Tibial nerve (tissue), 4 donors: ENCODE data around the gene RHOT1. TPM values are rescaled to one million over a fixed set of nuclear protein-coding genes. Genes with fewer than 3 reads are reported as not detected.
A peak's percentile ranks its signal among the peaks of the same experiment; 100 is the strongest.

Source experiments
- DNase-seq, 2 donors: peaks; one replicate each; pipeline ENCODE4 v3.0.0-alpha.2; 2019; ENCODE audit warnings: low spot score in 2 of 2
- H3K27ac ChIP-seq, 4 donors: fragments of 200-600 bp; sonication (generic) in 3 of 4; one replicate each; pipeline ENCODE4 v1.5.1; 2017 to 2019; ENCODE audit warnings: mild to moderate bottlenecking in 1 of 4
- H3K27me3 ChIP-seq, 2 donors: fragments of 200-600 bp; sonication (generic) in 1 of 2; one replicate each; pipeline versions ENCODE4 v1.5.1 to v1.6.0; 2017 to 2019
- H3K36me3 ChIP-seq, 3 donors: fragments of 200-600 bp; sonication (generic); one replicate each; pipeline ENCODE4 v1.5.1; 2018 to 2019
- H3K4me1 ChIP-seq, 4 donors: fragments of 200-600 bp; sonication (generic) in 3 of 4; one replicate each; pipeline ENCODE4 v1.5.1; 2017 to 2019
- H3K4me3 ChIP-seq, 4 donors: fragments of 200-600 bp; sonication (generic) in 3 of 4; one replicate each; pipeline ENCODE4 v1.5.1; 2017 to 2019; ENCODE audit warnings: mild to moderate bottlenecking in 1 of 4, moderate library complexity in 1 of 4
- H3K9me3 ChIP-seq, 4 donors: fragments of 200-600 bp; sonication (generic) in 3 of 4; one replicate each; pipeline ENCODE4 v1.5.1; 2017 to 2019
- CTCF ChIP-seq, 5 experiments: fragments of 200-600 bp in 3 of 5; fragments of 450-650 bp in 2 of 5; sonication (generic) in 3 of 5; IDR thresholded peaks; one replicate each; pipeline ENCODE4 v1.5.1; 2016 to 2019; ENCODE audit warnings: antibody characterized with exemption in 5 of 5, mild to moderate bottlenecking in 3 of 5, moderate library complexity in 2 of 5
- EP300 ChIP-seq, 2 donors: sonication (generic); formaldehyde crosslinking; IDR thresholded peaks; one replicate each; pipeline ENCODE4 v1.6.1; 2017; ENCODE audit warnings: antibody characterized with exemption in 2 of 2, mild to moderate bottlenecking in 1 of 2
- POLR2A ChIP-seq, 2 donors: fragments of 450-650 bp; IDR thresholded peaks; one replicate each; pipeline ENCODE4 v1.6.1; 2017; ENCODE audit warnings: antibody characterized with exemption in 2 of 2, mild to moderate bottlenecking in 2 of 2, moderate library complexity in 2 of 2
- WGBS, 2 donors: methylation state at CpG; one replicate each; pipeline ENCODE4 v1.1.5; 2018; 5-methylcytosine and 5-hydroxymethylcytosine counted together
- total RNA-seq, 4 donors: library from RNA; depleted of rRNA; stranded (reverse); fragments of >200 nt; gene quantifications; one replicate each; pipeline ENCODE4 v1.1.0, GENCODE V29; 2016

RHOT1 gene
- total RNA-seq, 4 donors from 2014 or later, result 40.2 to 78.0 (median 54.8) TPM

- H3K4me1 ChIP-seq, result peaks cover 0 to 10% (median 0%) of the 10 kb centered on the region in 4 donors
- H3K27me3 ChIP-seq, result no peaks in the 10 kb centered on the region
- no peak overlapping the region for H3K27ac ChIP-seq
- TF ChIP-seq POLR2A (IDR thresholded peaks at IDR 0.05) (no peak), EP300 (IDR thresholded peaks at IDR 0.05) (no peak), CTCF (IDR thresholded peaks at IDR 0.05) (peak; percentile 80 to 92 (median 85))
- H3K9me3 ChIP-seq, result no peaks in the 10 kb centered on the region
- no peaks in the 10 kb centered on the region for H3K36me3 ChIP-seq
- peak; percentile 70 to 92 for DNase-seq
- WGBS, 2 donors, result 57 to 59% methylated on average over 12 of the region's 12 CpGs
- H3K4me3 ChIP-seq, result no peak overlapping the region
These were observed 110.9 kb downstream of the RHOT1 start for GRCh38 chr17:32253117-32253611.

- TF ChIP-seq CTCF (IDR thresholded peaks at IDR 0.05), result no peak
- TF ChIP-seq POLR2A (IDR thresholded peaks at IDR 0.05), result no peak
- no peak for TF ChIP-seq EP300 (IDR thresholded peaks at IDR 0.05)
- no peaks in the 10 kb centered on the region for H3K36me3 ChIP-seq
- H3K27me3 ChIP-seq, result no peaks in the 10 kb centered on the region
- no peak overlapping the region for H3K4me3 ChIP-seq
- WGBS, 2 donors, result 22 to 28% methylated on average over 9 of the region's 9 CpGs
- H3K4me1 ChIP-seq, result peaks cover 0 to 10% (median 0%) of the 10 kb centered on the region in 4 donors
- no peak overlapping the region for H3K27ac ChIP-seq
- DNase-seq, result no peak
- H3K9me3 ChIP-seq, result no peaks in the 10 kb centered on the region
These were observed 113.9 kb downstream of the RHOT1 start for GRCh38 chr17:32256012-32256700.

GRCh38 chr17:32256701-32257019, 114.4 kb downstream of the RHOT1 start:
- Histone ChIP-seq H3K36me3 (no peaks in the 10 kb centered on the region), H3K9me3 (no peaks in the 10 kb centered on the region), H3K27ac (no peak overlapping the region), H3K4me3 (no peak overlapping the region), H3K4me1 (peaks cover 0 to 14% (median 0%) of the 10 kb centered on the region in 4 donors), H3K27me3 (no peaks in the 10 kb centered on the region)
- DNase-seq, result no peak
- TF ChIP-seq EP300 (IDR thresholded peaks at IDR 0.05), result no peak
- no peak for TF ChIP-seq POLR2A (IDR thresholded peaks at IDR 0.05)
- TF ChIP-seq CTCF (IDR thresholded peaks at IDR 0.05), result no peak
- WGBS, 2 donors, result 64 to 79% methylated on average over 5 to 9 of the region's 9 CpGs

GRCh38 chr17:32258383-32259140, 116.3 kb downstream of the RHOT1 start:
- H3K27ac ChIP-seq, result no peak overlapping the region
- no peak overlapping the region for H3K4me3 ChIP-seq
- no peaks in the 10 kb centered on the region for H3K9me3 ChIP-seq
- H3K4me1 ChIP-seq, result peaks cover 0 to 14% (median 0%) of the 10 kb centered on the region in 4 donors
- no peak for DNase-seq
- WGBS, 2 donors, result 79 to 80% methylated on average over 18 of the region's 18 CpGs
- TF ChIP-seq CTCF (IDR thresholded peaks at IDR 0.05), result no peak
- TF ChIP-seq EP300 (IDR thresholded peaks at IDR 0.05), result no peak
- no peak for TF ChIP-seq POLR2A (IDR thresholded peaks at IDR 0.05)
- no peaks in the 10 kb centered on the region for H3K27me3 ChIP-seq
- H3K36me3 ChIP-seq, result no peaks in the 10 kb centered on the region

- peaks cover 0 to 15% (median 0%) of the 10 kb centered on the region in 4 donors for H3K4me1 ChIP-seq
- no peak for DNase-seq
- no peaks in the 10 kb centered on the region for H3K36me3 ChIP-seq
- no peaks in the 10 kb centered on the region for H3K27me3 ChIP-seq
- H3K4me3 ChIP-seq, result no peak overlapping the region
- no peak for TF ChIP-seq CTCF (IDR thresholded peaks at IDR 0.05)
- no peak for TF ChIP-seq POLR2A (IDR thresholded peaks at IDR 0.05)
- no peak for TF ChIP-seq EP300 (IDR thresholded peaks at IDR 0.05)
- no peaks in the 10 kb centered on the region for H3K9me3 ChIP-seq
- WGBS, 2 donors, result 47 to 49% methylated on average over 4 of the region's 4 CpGs
- H3K27ac ChIP-seq, result no peak overlapping the region
These were observed 117.3 kb downstream of the RHOT1 start for GRCh38 chr17:32259586-32259985.
